B cell (primary cell): Measurements from ENCODE around the gene IL19. TPM values are rescaled to one million over a fixed set of nuclear protein-coding genes. Genes with fewer than 3 reads are reported as not detected.

ENCODE experiments used
- ATAC-seq: fragments of 200-7000 bp; cut with Tn5 transposase; one replicate; pipeline ENCODE4 v1.10.0; 2021; ENCODE audit warnings: low read depth, mild to moderate bottlenecking, moderate number of reproducible peaks, moderate library complexity
- CTCF ChIA-PET: fragments of 350-600 bp; sonication (Branson Sonifier 250); formaldehyde crosslinking; loops from one replicate; lab custom pipeline; 2021; ENCODE audit warnings: antibody characterized with exemption, inconsistent platforms; lab: Charles Lee
- POLR2A ChIA-PET: fragments of 350-600 bp; sonication (Branson Sonifier 250); formaldehyde crosslinking; loops from one replicate; lab custom pipeline; 2021; ENCODE audit warnings: antibody characterized with exemption; lab: Charles Lee
- DNase-seq: peaks from one replicate; pipeline ENCODE4 v3.0.0; 2013
- H2AFZ ChIP-seq: 2 replicates; pipeline ENCODE4 v1.6.1; 2012; ENCODE audit warnings: mild to moderate bottlenecking, low read depth, low read length; ENCODE audit not compliant: insufficient read depth, poor library complexity, severe bottlenecking
- H3K27ac ChIP-seq, 2 donors: 1 replicate in 1 of 2; 2 replicates in 1 of 2; pipeline ENCODE4 v1.5.1; 2012 to 2013; ENCODE audit warnings: low read length in 2 of 2, mild to moderate bottlenecking in 2 of 2, moderate library complexity in 1 of 2
- H3K27me3 ChIP-seq, 4 experiments: fragments of 200-600 bp in 1 of 4; sonication (generic) in 1 of 4; replicated peaks in 1 of 4; 1 replicate in 2 of 4; 2 replicates in 2 of 4; pipeline versions ENCODE4 v1.6.1 to v1.7.0; 2013 to 2016; ENCODE audit warnings: low read length in 3 of 4, mild to moderate bottlenecking in 2 of 4, mixed read lengths in 1 of 4, moderate library complexity in 1 of 4; ENCODE audit not compliant: insufficient read depth in 4 of 4, control insufficient read depth in 3 of 4; ENCODE audit errors: control extremely low read depth in 1 of 4
- H3K36me3 ChIP-seq, 2 experiments: replicated peaks in 1 of 2; 1 replicate in 1 of 2; 2 replicates in 1 of 2; pipeline versions ENCODE4 v1.6.1 to v1.7.1; 2013; ENCODE audit warnings: low read length in 1 of 2; ENCODE audit not compliant: insufficient read depth in 2 of 2, control insufficient read depth in 1 of 2; ENCODE audit errors: control extremely low read depth in 1 of 2, extremely low read depth in 1 of 2
- H3K4me1 ChIP-seq, 2 donors: fragments of 200-600 bp in 1 of 2; sonication (generic) in 1 of 2; 1 replicate in 1 of 2; 2 replicates in 1 of 2; pipeline versions ENCODE4 v1.5.1 to v1.6.1; 2013 to 2017; ENCODE audit warnings: low read length in 2 of 2; ENCODE audit not compliant: control insufficient read depth in 2 of 2, insufficient read depth in 2 of 2
- H3K4me2 ChIP-seq: replicated peaks from 2 replicates; pipeline ENCODE3; 2012; ENCODE audit warnings: mild to moderate bottlenecking, low read depth, low read length; ENCODE audit not compliant: poor library complexity, severe bottlenecking
- H3K4me3 ChIP-seq, 5 experiments: fragments of 200-600 bp in 1 of 5; sonication (generic) in 1 of 5; 1 replicate in 3 of 5; 2 replicates in 2 of 5; pipeline versions ENCODE4 v1.5.1 to v1.7.0; 2011 to 2016; ENCODE audit warnings: low read length in 4 of 5, mild to moderate bottlenecking in 4 of 5, low read depth in 2 of 5, control low read depth in 1 of 5, moderate library complexity in 1 of 5; ENCODE audit not compliant: insufficient read depth in 1 of 5; ENCODE audit errors: control extremely low read depth in 1 of 5, extremely low read depth in 1 of 5
- H3K79me2 ChIP-seq: fragments of 200-600 bp; sonication (generic); one replicate; pipeline ENCODE4 v1.6.0; 2016; ENCODE audit warnings: low read length; ENCODE audit not compliant: control insufficient read depth, insufficient read depth
- H3K9ac ChIP-seq: fragments of 200-600 bp; sonication (generic); 2 replicates; pipeline ENCODE4 v1.6.1; 2017; ENCODE audit warnings: mild to moderate bottlenecking, low read length, moderate library complexity
- H3K9me3 ChIP-seq, 3 donors: one replicate each; pipeline versions ENCODE4 v1.6.1 to v1.7.1; 2013; ENCODE audit warnings: low read length in 2 of 3; ENCODE audit not compliant: control insufficient read depth in 2 of 3, insufficient read depth in 1 of 3; ENCODE audit errors: control extremely low read depth in 1 of 3
- H4K20me1 ChIP-seq: 2 replicates; pipeline ENCODE4 v1.6.0; 2012; ENCODE audit warnings: mild to moderate bottlenecking, low read length; ENCODE audit not compliant: insufficient read depth, control insufficient read depth, poor library complexity, severe bottlenecking
- H3K27ac Mint-ChIP-seq: one replicate; pipeline ENCODE4 v1.8.0; 2021; ENCODE audit warnings: mixed read lengths
- H3K27me3 Mint-ChIP-seq: one replicate; pipeline ENCODE4 v1.8.0; 2021; ENCODE audit warnings: mixed read lengths
- H3K4me1 Mint-ChIP-seq: one replicate; pipeline ENCODE4 v1.8.0; 2021; ENCODE audit warnings: mixed read lengths
- H3K4me3 Mint-ChIP-seq: one replicate; pipeline ENCODE4 v1.8.0; 2021; ENCODE audit warnings: mixed read lengths
- H3K9me3 Mint-ChIP-seq: one replicate; pipeline ENCODE4 v1.8.0; 2022; ENCODE audit warnings: mixed read lengths; ENCODE audit not compliant: insufficient read depth
- CTCF ChIP-seq: fragments of 200-600 bp; IDR thresholded peaks from one replicate; pipeline ENCODE4 v1.8.0; 2022; ENCODE audit warnings: antibody characterized with exemption, mild to moderate bottlenecking
- EZH2 ChIP-seq: IDR thresholded peaks from 2 replicates; pipeline ENCODE4 v1.6.1; 2012; ENCODE audit warnings: borderline replicate concordance, low read depth, mild to moderate bottlenecking, moderate library complexity, low read length; ENCODE audit not compliant: insufficient read depth, poor library complexity, severe bottlenecking
- WGBS: methylation state at CpG from one replicate; pipeline ENCODE4 v1.1.5; 2013; ENCODE audit warnings: missing lambda C conversion rate; ENCODE audit not compliant: insufficient coverage; 5-methylcytosine and 5-hydroxymethylcytosine counted together
- intact Hi-C: fragments of 100-400 bp; cut with micrococcal nuclease; formaldehyde crosslinking; loops from one replicate; pipeline ENCODE4 v1.10.0; 2022
- polyA plus RNA-seq: library from polyadenylated mRNA; depleted of rRNA; stranded (reverse); fragments of >200 nt; gene quantifications from 2 replicates; pipeline ENCODE4 v1.2.3, GENCODE V29; 2012
- total RNA-seq, 2 donors: library from RNA; stranded (reverse); fragments of 120-200 nt in 1 of 2; gene quantifications; 1 replicate in 1 of 2; 2 replicates in 1 of 2; pipeline versions ENCODE4 v1.2.3 to v1.2.4, GENCODE V29; 2013 to 2022

IL19 gene
- total and polyA plus RNA-seq, 2 donors (not counting 1 experiment from before 2014, with no cell fraction given) = 0.27 TPM; not detected in 1

- no peak overlapping the region for H2AFZ ChIP-seq
- H4K20me1 ChIP-seq = peaks cover 86% of the 10 kb centered on the region
- peaks cover 90% of the 10 kb centered on the region for H3K79me2 ChIP-seq
- H3K9ac ChIP-seq = no peak overlapping the region
- no peaks in the 10 kb centered on the region for H3K9me3 ChIP-seq
- no peak overlapping the region for H3K27ac Mint-ChIP-seq
- ChIA-PET CTCF (interaction anchor here (0.7 to 13.1 kb wide), 8 partner anchors 10 to 258 kb away, joined by 3 to 145 read pairs (median 28); no protein-coding TSS in a partner anchor), POLR2A (interaction anchor here (0.5 to 0.6 kb wide), 2 partner anchors 62 to 253 kb away, joined by 7 to 12 read pairs; no protein-coding TSS in a partner anchor)
- no peak overlapping the region for H3K27ac ChIP-seq
- ATAC-seq (no peak), DNase-seq (no peak)
- H3K27me3 ChIP-seq = no peaks in the 10 kb centered on the region
- H3K36me3 ChIP-seq = peaks cover 0 to 7% of the 10 kb centered on the region in 2 experiments
- H3K4me1 ChIP-seq = peaks cover 51 to 52% of the 10 kb centered on the region in 2 donors
- intact Hi-C loops = no loop called here
- no peak overlapping the region for H3K4me3 Mint-ChIP-seq
- H3K27me3 Mint-ChIP-seq = no peaks in the 10 kb centered on the region
- H3K4me1 Mint-ChIP-seq = peaks cover 76% of the 10 kb centered on the region
- H3K9me3 Mint-ChIP-seq = no peaks in the 10 kb centered on the region
- H3K4me2 ChIP-seq = no peak overlapping the region
- H3K4me3 ChIP-seq = no peak overlapping the region
- 92% methylated on average over 4 of the region's 4 CpGs for WGBS
- no peak for TF ChIP-seq CTCF
Measured at GRCh38 chr1:206723462-206723804, 47.1 kb upstream of the IL19 start.

GRCh38 chr1:206723805-206724472 is 46.6 kb upstream of the IL19 start:
- DNase-seq = no peak
- ChIA-PET CTCF (interaction anchor here (0.6 to 13.1 kb wide), 18 partner anchors 11 to 258 kb away, joined by 3 to 145 read pairs (median 6); partner anchors contain the start of gene IL20), POLR2A (interaction anchor here (0.6 to 0.7 kb wide), 2 partner anchors 40 to 63 kb away, joined by 4 to 7 read pairs; no protein-coding TSS in a partner anchor)
- no peak overlapping the region for H3K4me3 ChIP-seq
- no peak for ATAC-seq
- peaks cover 88% of the 10 kb centered on the region for H3K79me2 ChIP-seq
- intact Hi-C loops = loop anchor here (2.0 kb wide), 1 partner anchor 37 kb away; no protein-coding TSS in a partner anchor
- 66% methylated on average over 6 of the region's 12 CpGs for WGBS
- H3K27me3 ChIP-seq = no peaks in the 10 kb centered on the region
- H3K27ac ChIP-seq = no peak overlapping the region
- H3K4me2 ChIP-seq = no peak overlapping the region
- H3K9ac ChIP-seq = no peak overlapping the region
- H3K9me3 Mint-ChIP-seq = no peaks in the 10 kb centered on the region
- peaks cover 71% of the 10 kb centered on the region for H3K4me1 Mint-ChIP-seq
- no peak overlapping the region for H3K4me3 Mint-ChIP-seq
- TF ChIP-seq CTCF = no peak
- TF ChIP-seq EZH2 = no peak
- peaks cover 0 to 9% of the 10 kb centered on the region in 2 experiments for H3K36me3 ChIP-seq
- peaks cover 46 to 47% of the 10 kb centered on the region in 2 donors for H3K4me1 ChIP-seq
- peaks cover 91% of the 10 kb centered on the region for H4K20me1 ChIP-seq
- no peak overlapping the region for H3K27ac Mint-ChIP-seq
- no peak overlapping the region for H2AFZ ChIP-seq
- H3K9me3 ChIP-seq = no peaks in the 10 kb centered on the region
- H3K27me3 Mint-ChIP-seq = no peaks in the 10 kb centered on the region
